HG02840 (cell line): ENCODE data around the gene TRIO.

Experiments used
- ATAC-seq: cut with Tn5 transposase; IDR thresholded peaks from one replicate; pipeline ENCODE4 v1.9.1; 2021; ENCODE audit warnings: mild to moderate bottlenecking, moderate library complexity, moderate number of reproducible peaks; ENCODE audit not compliant: unreplicated experiment, low FRiP score

TRIO gene

GRCh38 chr5:14308384-14309154, 165.4 kb downstream of the TRIO start:
- ATAC-seq = no peak

- ATAC-seq = no peak
Observed at GRCh38 chr5:14309199-14309598, 166.1 kb downstream of the TRIO start.

- ATAC-seq = no peak
Observed at GRCh38 chr5:14309878-14310531, 166.9 kb downstream of the TRIO start.

GRCh38 chr5:14310901-14311300, 167.8 kb downstream of the TRIO start:
- ATAC-seq = no peak

GRCh38 chr5:14313986-14314690, 171.0 kb downstream of the TRIO start:
- ATAC-seq = no peak

- no peak for ATAC-seq
Observed at GRCh38 chr5:14316471-14316870, 173.3 kb downstream of the TRIO start.

- ATAC-seq = no peak
Observed at GRCh38 chr5:14319102-14319501, 176.0 kb downstream of the TRIO start.

GRCh38 chr5:14321936-14322335, 178.8 kb downstream of the TRIO start:
- ATAC-seq = no peak

GRCh38 chr5:14322437-14323187, 179.5 kb downstream of the TRIO start:
- ATAC-seq = no peak

GRCh38 chr5:14323466-14323865, 180.3 kb downstream of the TRIO start:
- ATAC-seq = no peak

GRCh38 chr5:14325369-14325768, 182.2 kb downstream of the TRIO start:
- no peak for ATAC-seq

GRCh38 chr5:14326035-14326903, 183.1 kb downstream of the TRIO start:
- no peak for ATAC-seq

- ATAC-seq = no peak
Observed at GRCh38 chr5:14327624-14328023, 184.5 kb downstream of the TRIO start.

- no peak for ATAC-seq
Observed at GRCh38 chr5:14328144-14328543, 185.0 kb downstream of the TRIO start.

GRCh38 chr5:14330291-14330690, 187.1 kb downstream of the TRIO start:
- no peak for ATAC-seq

GRCh38 chr5:14330729-14331385, 187.7 kb downstream of the TRIO start:
- ATAC-seq = no peak

- ATAC-seq = no peak
Observed at GRCh38 chr5:14331386-14331781, 188.2 kb downstream of the TRIO start.

- no peak for ATAC-seq
Observed at GRCh38 chr5:14332038-14332631, 189.0 kb downstream of the TRIO start.

- no peak for ATAC-seq
Observed at GRCh38 chr5:14332746-14333145, 189.6 kb downstream of the TRIO start.
